Measurements from ENCODE around the gene EDDM3A.
"Not testable (repeated sequence)": the region's sequence is repeated elsewhere in the genome, so short reads cannot be mapped to it uniquely, and the experiment has no call there.

EDDM3A gene

DNA sequence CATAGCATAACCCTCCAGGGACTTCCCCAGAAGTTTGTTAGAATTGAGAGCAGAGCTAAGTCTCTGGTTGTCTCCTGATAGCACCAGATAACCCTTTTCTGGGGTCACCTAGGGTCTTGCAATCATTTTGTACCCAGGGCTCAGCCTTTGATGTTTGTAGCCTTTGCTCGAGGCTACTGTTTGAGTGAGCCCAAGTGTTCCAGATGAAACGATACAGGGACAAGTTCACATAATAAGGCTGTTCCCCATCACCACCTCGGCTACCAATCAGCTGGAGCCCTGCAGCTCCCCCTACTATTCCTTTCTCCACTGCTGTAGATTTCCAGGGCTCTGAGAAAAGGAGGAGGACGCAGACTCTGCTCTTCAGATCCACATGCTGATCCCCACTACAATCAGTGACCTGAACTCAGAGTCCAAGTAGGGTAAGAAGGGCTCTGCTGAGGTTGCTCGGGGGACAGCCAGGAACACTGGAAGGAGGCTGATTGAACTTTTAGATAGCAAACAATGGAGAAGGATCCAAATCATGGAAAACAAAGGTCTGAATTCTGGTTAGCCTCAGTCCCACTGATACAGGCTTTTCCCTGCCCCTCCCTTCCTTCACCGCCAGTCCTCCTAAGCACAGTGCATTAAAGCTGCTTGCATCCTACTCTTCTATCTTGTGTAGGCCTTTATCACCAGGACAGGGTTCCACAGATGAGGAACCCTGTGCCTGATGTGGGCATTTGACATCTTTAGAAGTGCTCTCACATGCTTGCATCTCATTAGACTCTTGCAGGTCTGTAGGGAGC lies at the start of gene EDDM3A:
Gene EDDM3A, plus strand, starts transcription at position 317 of the 788 bp plus-strand sequence. CDS start 1,694 bp downstream, outside the sequence.
- DNase-seq = no peak

DNA sequence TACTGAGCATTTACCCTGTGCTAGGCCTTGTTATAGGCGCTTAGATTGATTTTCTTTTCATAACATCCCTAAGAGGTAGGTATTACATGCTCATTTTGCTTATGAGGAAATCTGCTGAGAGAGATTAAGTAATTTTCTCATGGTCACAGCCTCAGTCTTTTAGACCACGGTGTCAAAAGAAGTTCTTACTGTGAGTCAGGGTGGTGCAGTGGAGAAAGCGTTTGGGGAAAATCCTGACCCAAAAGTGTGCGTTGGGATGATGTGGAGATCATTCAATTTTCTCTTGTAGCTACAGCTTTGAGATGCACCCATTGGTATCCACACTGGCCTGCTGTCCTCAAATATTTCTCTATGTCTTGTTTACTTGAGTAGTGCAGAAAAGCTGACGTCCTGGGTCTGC lies 48.9 kb upstream of the EDDM3A start:
- DNase-seq = no peak

DNA sequence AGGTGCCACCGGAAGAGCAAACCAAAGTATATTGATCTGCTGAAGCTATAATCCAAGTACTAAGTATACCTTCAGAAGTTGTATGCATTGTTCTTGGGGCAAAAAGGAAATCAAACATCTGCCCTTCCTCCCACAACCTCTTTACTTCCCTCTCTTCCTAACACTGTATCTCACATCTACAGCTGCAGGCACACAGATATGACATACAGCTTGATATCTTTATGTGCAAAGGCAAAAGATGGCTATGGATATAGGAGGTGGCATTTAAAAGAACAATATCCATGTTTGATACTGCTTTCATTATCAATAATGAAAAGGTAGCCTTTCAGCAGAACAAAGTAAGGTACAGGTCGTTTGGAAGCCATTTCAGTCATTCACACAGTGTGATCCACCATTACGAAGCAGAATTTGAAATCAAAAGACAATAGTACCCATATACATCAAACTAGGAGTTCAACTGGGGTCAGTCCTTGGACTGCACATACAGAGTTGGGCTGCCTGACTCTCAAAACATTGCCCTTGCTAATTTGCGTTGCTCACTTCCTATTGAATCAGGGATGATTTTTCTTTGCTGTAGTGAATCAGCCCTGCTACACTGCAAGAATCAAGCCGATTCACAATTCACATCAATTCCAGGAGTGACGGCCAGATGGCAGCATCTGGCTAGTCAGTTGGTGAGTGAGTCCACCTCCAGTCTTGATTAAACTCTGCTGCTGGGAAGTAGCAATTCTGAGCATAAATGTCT lies 48.2 kb upstream of the EDDM3A start:
- DNase-seq = peak; percentile 19

- no peak for DNase-seq
Observed at GRCh38 chr14:20698018-20698329, 47.7 kb upstream of the EDDM3A start.

GRCh38 chr14:20698934-20699333 lies 46.8 kb upstream of the EDDM3A start:
- no peak for DNase-seq

DNA sequence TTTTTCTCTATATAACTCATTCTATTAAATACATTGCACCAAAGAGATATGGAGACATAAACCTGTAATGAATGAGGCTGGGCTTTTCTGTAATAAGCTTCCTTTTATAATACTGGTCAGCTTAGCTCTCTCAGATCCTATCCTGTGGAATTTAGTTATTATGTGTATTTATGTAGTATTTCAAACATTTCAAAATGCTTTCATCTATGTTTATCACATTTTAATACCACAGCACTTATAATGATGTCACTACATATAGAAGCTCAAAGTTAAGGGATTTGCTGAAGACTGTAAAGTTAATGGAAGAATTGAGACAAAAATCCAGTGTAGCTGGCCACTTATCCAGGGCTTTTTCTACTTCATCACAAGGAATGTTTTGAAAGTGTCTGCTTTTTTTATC lies 45.8 kb upstream of the EDDM3A start:
- DNase-seq = no peak

DNA sequence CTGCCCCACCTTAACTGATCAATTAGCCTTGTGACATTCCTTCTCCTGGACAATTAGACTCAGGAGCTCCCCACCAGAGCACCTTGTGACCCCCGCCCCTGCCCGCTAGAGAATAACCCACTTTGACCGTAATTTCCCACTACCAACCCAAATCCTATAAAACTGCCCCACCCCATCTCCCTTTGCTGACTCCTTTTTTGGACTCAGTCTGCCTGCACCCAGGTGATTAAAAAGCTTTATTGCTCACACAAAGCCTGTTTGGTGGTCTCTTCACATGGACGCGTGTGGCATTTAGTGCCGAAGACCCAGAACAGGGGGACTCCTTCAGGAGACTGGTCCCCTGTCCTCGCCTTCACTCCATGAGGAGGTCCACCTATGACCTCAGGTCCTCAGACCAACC lies 44.7 kb upstream of the EDDM3A start:
- DNase-seq = not testable (repeated sequence)

DNA sequence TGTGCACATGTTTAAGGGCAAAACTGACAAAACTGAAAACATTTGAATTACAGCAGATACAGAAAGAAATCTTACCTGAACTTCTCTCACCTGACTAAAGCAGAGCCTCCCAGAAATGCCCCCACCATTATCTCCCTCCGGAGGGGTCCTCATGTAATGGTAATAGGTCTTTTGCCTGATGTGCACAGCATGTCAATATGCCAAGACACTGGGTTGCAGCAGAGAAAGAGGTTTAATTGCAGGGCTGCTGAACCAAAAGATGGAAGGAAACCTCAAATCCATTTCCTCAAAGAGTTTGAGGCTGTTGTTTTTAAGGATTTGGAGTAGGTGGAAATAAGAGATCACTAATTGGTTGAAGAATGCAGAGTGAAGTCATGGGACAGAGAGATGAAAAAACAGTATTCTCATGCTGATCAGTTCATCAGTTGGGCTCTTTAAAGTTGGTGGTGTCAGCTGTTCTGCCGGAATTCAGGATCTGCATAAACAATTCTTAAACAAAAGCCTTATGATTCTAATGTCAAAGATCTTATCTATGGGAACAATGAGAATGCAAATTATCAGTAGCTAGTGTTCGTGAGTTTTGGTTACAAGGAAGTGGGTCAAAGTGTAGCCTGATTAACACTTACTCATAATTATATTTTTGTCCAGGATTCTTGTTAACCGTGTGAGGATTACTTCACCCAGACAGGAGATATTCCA lies 38.9 kb upstream of the EDDM3A start:
- no peak for DNase-seq

DNA sequence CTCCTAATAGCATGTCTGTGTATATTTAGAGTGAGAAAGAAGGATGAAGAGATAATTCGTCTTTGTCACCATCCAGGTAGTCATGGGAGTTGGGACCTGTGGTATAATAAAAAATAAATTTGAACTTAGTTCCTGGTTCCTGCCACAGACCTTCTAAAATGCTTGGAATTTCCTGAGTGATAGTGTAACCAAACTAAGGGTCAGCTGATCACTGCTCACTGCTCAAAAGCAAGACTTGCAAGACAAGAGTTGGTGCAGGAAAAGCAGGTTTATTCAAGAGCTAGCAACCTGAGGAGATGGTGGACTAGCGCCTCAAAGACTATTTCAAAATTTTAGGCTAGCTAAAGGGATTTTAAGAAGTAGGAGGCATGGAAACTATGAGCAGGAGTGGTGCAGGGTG lies 38.1 kb upstream of the EDDM3A start:
- no peak for DNase-seq

- DNase-seq = no peak
Observed at GRCh38 chr14:20711261-20711660, 34.4 kb upstream of the EDDM3A start.

- DNase-seq = no peak
Observed at GRCh38 chr14:20711685-20712084, 34.0 kb upstream of the EDDM3A start.

DNA sequence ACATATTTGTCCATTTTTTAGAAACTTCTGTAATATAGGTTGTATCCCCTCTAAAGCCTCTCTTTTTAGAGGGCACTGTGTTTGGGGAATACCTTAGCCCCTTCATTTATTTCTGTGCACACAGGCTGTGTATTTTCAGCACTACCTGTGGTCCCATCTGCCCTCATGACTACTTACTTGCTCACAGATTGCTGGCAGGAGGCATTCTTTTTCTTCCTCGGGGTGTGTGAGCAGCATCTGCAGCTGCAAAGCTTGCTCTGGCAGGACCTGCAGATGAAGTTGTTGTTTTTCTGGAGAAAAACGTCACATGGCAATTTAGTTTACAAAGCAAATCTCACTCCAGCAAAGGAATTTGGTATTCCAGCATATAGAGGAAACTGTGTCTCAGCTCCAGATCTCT lies 32.8 kb upstream of the EDDM3A start:
- DNase-seq = no peak

- no peak for DNase-seq
Observed at GRCh38 chr14:20714593-20715250, 31.0 kb upstream of the EDDM3A start.

DNA sequence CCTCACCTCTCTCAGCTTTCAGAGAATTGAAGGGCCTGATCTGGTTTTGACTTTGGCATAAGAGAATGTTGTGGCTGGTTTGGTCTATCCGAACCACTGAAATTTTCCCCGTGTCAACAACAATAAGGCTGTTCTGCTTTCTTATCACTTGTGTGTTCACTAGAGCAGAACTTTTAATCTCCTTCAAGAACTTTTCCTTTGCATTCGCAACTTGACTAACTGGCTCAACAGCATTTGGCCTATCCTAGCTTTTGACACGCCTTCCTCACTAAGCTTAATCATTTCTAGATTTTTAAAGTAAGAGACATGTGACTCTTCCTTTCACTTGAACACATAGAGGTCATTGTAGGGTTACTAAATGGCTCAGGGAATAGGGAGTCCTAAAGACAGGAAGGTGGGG lies 25.9 kb upstream of the EDDM3A start:
- DNase-seq = no peak

DNA sequence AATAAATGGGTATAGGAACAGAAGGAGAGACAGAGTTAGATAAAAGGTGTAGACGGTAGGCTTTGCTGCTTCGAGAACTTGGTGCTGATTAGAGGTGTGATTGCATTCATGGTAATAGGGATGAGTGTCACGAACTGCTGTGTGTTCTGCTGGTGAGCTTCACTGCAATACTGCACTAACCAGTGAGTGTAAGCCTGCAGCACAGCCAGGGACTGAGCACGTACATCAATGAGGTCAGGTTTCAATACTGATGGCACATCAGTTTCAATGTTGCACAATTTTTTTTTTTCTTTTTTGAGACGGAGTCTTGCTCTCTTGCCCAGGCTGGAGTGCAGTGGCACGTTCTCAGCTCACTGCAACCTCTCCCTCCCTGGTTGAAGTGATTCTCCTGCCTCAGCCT lies 24.9 kb upstream of the EDDM3A start:
- no peak for DNase-seq

DNA sequence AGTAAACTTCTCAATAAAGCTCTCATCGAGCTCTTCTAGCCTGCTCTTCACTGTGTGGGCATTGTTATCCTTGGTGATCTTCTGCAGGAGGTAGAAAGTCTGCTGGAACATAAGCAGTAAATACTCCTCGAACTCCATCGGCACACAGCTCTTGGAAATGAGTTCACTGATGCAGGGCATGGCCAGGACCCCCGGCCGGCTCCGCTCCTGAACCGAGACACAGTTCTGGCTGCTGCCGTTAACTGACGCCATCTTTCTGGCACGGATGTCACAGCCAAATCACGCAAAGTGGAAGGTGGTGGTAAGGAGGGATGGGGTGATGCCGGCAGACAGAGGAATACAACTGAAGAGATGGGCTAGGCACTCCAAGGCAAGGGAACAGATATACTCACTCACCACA lies 23.7 kb upstream of the EDDM3A start:
- DNase-seq = no peak

GRCh38 chr14:20723488-20723887 lies 22.2 kb upstream of the EDDM3A start:
- no peak for DNase-seq

DNA sequence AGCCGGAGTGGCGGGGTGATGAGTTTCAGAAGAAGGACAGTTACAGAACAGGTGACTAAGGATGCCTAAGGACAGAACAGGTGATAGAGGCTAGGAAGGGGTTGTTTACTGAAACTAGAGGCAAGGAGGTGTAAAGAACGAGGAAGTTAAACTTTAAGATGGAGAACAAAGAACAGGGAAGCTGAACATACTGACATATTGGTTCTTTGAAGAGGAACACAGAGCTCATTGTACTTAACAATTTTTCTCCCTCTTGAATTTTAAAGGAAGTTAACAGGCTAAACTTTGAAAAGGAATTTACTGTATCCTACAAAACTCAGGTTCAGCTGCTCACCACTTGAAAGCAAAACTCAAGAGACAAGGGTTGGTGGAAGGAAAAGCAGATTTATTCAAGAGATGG lies 19.6 kb upstream of the EDDM3A start:
- not testable (repeated sequence) for DNase-seq

DNA sequence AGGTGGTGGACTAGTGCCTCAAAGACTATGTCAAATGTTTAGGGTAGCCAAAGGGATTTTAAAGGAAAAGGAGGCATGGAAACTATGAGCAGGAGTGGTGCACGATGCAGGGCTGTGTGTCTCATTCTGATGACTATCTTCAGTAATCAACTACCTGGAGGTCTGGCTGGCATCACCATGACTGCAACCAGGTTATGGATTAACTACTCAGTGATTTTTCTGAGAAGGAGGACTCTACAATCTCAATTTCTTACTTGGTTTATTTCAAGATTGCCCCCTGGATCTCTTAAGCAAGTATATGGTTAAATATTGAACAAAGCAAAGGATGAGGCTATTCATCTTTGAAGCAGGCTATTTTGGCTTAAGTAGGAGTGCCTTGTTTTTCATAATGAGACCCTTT lies 19.2 kb upstream of the EDDM3A start:
- no peak for DNase-seq

- DNase-seq = no peak
Observed at GRCh38 chr14:20730891-20731290, 14.8 kb upstream of the EDDM3A start.

- DNase-seq = no peak
Observed at GRCh38 chr14:20732477-20732876, 13.2 kb upstream of the EDDM3A start.

GRCh38 chr14:20732979-20733635 lies 12.6 kb upstream of the EDDM3A start:
- no peak for DNase-seq

Data from NCI-H1436 (cell line).